Measurements from ENCODE around the gene FSIP1.

FSIP1 gene

GRCh38 chr15:39684233-39684632 is 98.4 kb downstream of the FSIP1 start:
- no peak for DNase-seq (ENCODE audit: low read depth in 2 of 2)

- no peak for DNase-seq (ENCODE audit: low read depth in 2 of 2)
Measured at GRCh38 chr15:39682366-39682765, 100.3 kb downstream of the FSIP1 start.

- DNase-seq (ENCODE audit: low read depth in 2 of 2) = peak; percentile 77 to 82
Measured at GRCh38 chr15:39680868-39681267, 101.8 kb downstream of the FSIP1 start.

GRCh38 chr15:39672666-39673065 is 110.0 kb downstream of the FSIP1 start:
- no peak for DNase-seq (ENCODE audit: low read depth in 2 of 2)

- no peak for DNase-seq (ENCODE audit: low read depth in 2 of 2)
Measured at GRCh38 chr15:39672184-39672583, 110.5 kb downstream of the FSIP1 start.

- no peak for DNase-seq (ENCODE audit: low read depth in 2 of 2)
Measured at GRCh38 chr15:39670687-39671086, 112.0 kb downstream of the FSIP1 start.

- no peak for DNase-seq (ENCODE audit: low read depth in 2 of 2)
Measured at GRCh38 chr15:39669661-39670060, 113.0 kb downstream of the FSIP1 start.

- no peak for DNase-seq (ENCODE audit: low read depth in 2 of 2)
Measured at GRCh38 chr15:39669241-39669640, 113.4 kb downstream of the FSIP1 start.

GRCh38 chr15:39668457-39668856 is 114.2 kb downstream of the FSIP1 start:
- DNase-seq (ENCODE audit: low read depth in 2 of 2) = no peak

GRCh38 chr15:39667382-39668127 is 115.1 kb downstream of the FSIP1 start:
- DNase-seq (ENCODE audit: low read depth in 2 of 2) = no peak

GRCh38 chr15:39666677-39667076 is 116.0 kb downstream of the FSIP1 start:
- peak; percentile 61 to 66 for DNase-seq (ENCODE audit: low read depth in 2 of 2)

- DNase-seq (ENCODE audit: low read depth in 2 of 2) = no peak
Measured at GRCh38 chr15:39665629-39666250, 116.9 kb downstream of the FSIP1 start.

GRCh38 chr15:39663704-39664250 is 118.9 kb downstream of the FSIP1 start:
- DNase-seq (ENCODE audit: low read depth in 2 of 2) = no peak

- no peak for DNase-seq (ENCODE audit: low read depth in 2 of 2)
Measured at GRCh38 chr15:39661776-39662175, 120.9 kb downstream of the FSIP1 start.

- DNase-seq (ENCODE audit: low read depth in 2 of 2) = no peak
Measured at GRCh38 chr15:39658740-39659139, 123.9 kb downstream of the FSIP1 start.

GRCh38 chr15:39657668-39658067 is 125.0 kb downstream of the FSIP1 start:
- peak; percentile 46 to 62 for DNase-seq (ENCODE audit: low read depth in 2 of 2)

- no peak for DNase-seq (ENCODE audit: low read depth in 2 of 2)
Measured at GRCh38 chr15:39657181-39657580, 125.5 kb downstream of the FSIP1 start.

GRCh38 chr15:39654304-39654703 is 128.3 kb downstream of the FSIP1 start:
- no peak for DNase-seq (ENCODE audit: low read depth in 2 of 2)

GRCh38 chr15:39651881-39652280 is 130.8 kb downstream of the FSIP1 start:
- DNase-seq (ENCODE audit: low read depth in 2 of 2) = no peak

- DNase-seq (ENCODE audit: low read depth in 2 of 2) = no peak
Measured at GRCh38 chr15:39651295-39651694, 131.3 kb downstream of the FSIP1 start.

GRCh38 chr15:39649757-39650156 is 132.9 kb downstream of the FSIP1 start:
- no peak for DNase-seq (ENCODE audit: low read depth in 2 of 2)

GRCh38 chr15:39646425-39646824 is 136.2 kb downstream of the FSIP1 start:
- no peak for DNase-seq (ENCODE audit: low read depth in 2 of 2)

- DNase-seq (ENCODE audit: low read depth in 2 of 2) = no peak
Measured at GRCh38 chr15:39645976-39646257, 136.7 kb downstream of the FSIP1 start.
